ENCODE results near the gene INSYN1. TPM values are rescaled to one million over a fixed set of nuclear protein-coding genes. Genes with fewer than 3 reads are reported as not detected.

INSYN1 gene
- total RNA-seq, 6 donors from 2014 or later = 3.1 to 17.1 (median 5.1) TPM

- H3K27me3 ChIP-seq = no peaks in the 10 kb centered on the region
- H3K27ac ChIP-seq = no peak overlapping the region
- H3K4me3 ChIP-seq = no peak overlapping the region
- H3K36me3 ChIP-seq = no peaks in the 10 kb centered on the region
- TF ChIP-seq POLR2A (IDR thresholded peaks at IDR 0.05) (no peak), CTCF (IDR thresholded peaks at IDR 0.05) (no peak), EP300 (IDR thresholded peaks at IDR 0.05) (no peak), POLR2AphosphoS5 (IDR thresholded peaks at IDR 0.05) (no peak)
- WGBS, 2 donors = 82 to 86% methylated on average over 1 of the region's 1 CpG
- no peaks in the 10 kb centered on the region for H3K9me3 ChIP-seq
- DNase-seq (no peak), ATAC-seq (ENCODE audit: low FRiP score in 2 of 2) (no peak)
- peaks cover 0 to 4% (median 0%) of the 10 kb centered on the region in 4 donors for H3K4me1 ChIP-seq
Measured at GRCh38 chr15:73765778-73766177, 12.6 kb upstream of the INSYN1 start.

- no peaks in the 10 kb centered on the region for H3K36me3 ChIP-seq
- TF ChIP-seq POLR2AphosphoS5 (IDR thresholded peaks at IDR 0.05) (no peak), CTCF (IDR thresholded peaks at IDR 0.05) (no peak), POLR2A (IDR thresholded peaks at IDR 0.05) (no peak), EP300 (IDR thresholded peaks at IDR 0.05) (no peak)
- H3K9me3 ChIP-seq = no peaks in the 10 kb centered on the region
- WGBS, 2 donors = 54 to 57% methylated on average over 3 of the region's 3 CpGs
- peaks cover 0 to 4% (median 0%) of the 10 kb centered on the region in 4 donors for H3K4me1 ChIP-seq
- no peak overlapping the region for H3K4me3 ChIP-seq
- no peak overlapping the region for H3K27ac ChIP-seq
- no peak for DNase-seq
- no peak for ATAC-seq (ENCODE audit: low FRiP score in 2 of 2)
- H3K27me3 ChIP-seq = no peaks in the 10 kb centered on the region
Measured at GRCh38 chr15:73763931-73764330, 10.8 kb upstream of the INSYN1 start.

GRCh38 chr15:73760330-73761329 lies 7.5 kb upstream of the INSYN1 start:
- DNase-seq (no peak), ATAC-seq (ENCODE audit: low FRiP score in 2 of 2) (no peak)
- H3K36me3 ChIP-seq = no peaks in the 10 kb centered on the region
- H3K27ac ChIP-seq = no peak overlapping the region
- 41 to 43% methylated on average over 11 of the region's 11 CpGs for WGBS, 2 donors
- no peak overlapping the region for H3K4me3 ChIP-seq
- TF ChIP-seq CTCF (IDR thresholded peaks at IDR 0.05) (no peak), EP300 (IDR thresholded peaks at IDR 0.05) (no peak), POLR2A (IDR thresholded peaks at IDR 0.05) (no peak), POLR2AphosphoS5 (IDR thresholded peaks at IDR 0.05) (no peak)
- no peaks in the 10 kb centered on the region for H3K9me3 ChIP-seq
- no peaks in the 10 kb centered on the region for H3K27me3 ChIP-seq
- H3K4me1 ChIP-seq = peaks cover 0 to 4% (median 0%) of the 10 kb centered on the region in 4 donors

DNA sequence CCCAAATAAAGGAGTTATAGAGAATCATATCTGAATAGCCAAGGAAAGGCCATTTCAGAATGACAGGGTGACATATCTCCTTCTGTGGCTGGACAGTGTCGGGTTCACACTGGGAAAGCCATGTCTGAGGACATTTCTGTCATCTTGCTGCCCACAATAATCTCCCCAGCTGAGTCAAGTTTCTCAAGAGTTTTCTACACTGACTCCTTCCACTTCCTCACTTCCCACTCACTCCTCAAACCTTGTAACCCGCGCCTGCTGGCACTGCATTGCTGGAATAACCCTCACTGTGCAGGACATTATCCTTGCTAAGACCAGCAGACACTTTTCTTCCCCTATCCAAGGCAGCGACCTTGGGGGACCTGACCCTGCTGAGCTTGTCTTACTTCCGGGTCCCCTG lies 5.3 kb upstream of the INSYN1 start:
- Histone ChIP-seq H3K27me3 (no peaks in the 10 kb centered on the region), H3K27ac (no peak overlapping the region), H3K4me1 (peaks cover 0 to 2% (median under 1%) of the 10 kb centered on the region in 4 donors), H3K36me3 (no peaks in the 10 kb centered on the region), H3K4me3 (no peak overlapping the region), H3K9me3 (no peaks in the 10 kb centered on the region)
- DNase-seq = no peak
- 52 to 57% methylated on average over 5 of the region's 5 CpGs for WGBS, 2 donors
- no peak for ATAC-seq (ENCODE audit: low FRiP score in 2 of 2)
- TF ChIP-seq POLR2AphosphoS5 (IDR thresholded peaks at IDR 0.05) = no peak
- no peak for TF ChIP-seq EP300 (IDR thresholded peaks at IDR 0.05)
- no peak for TF ChIP-seq POLR2A (IDR thresholded peaks at IDR 0.05)
- no peak for TF ChIP-seq CTCF (IDR thresholded peaks at IDR 0.05)
